GM12874 (cell line): ENCODE results near the gene ULBP3.

Experiments
- CTCF ChIP-seq: IDR thresholded peaks from 2 replicates; pipeline ENCODE4 v1.5.1; 2011; ENCODE audit warnings: low read depth, mild to moderate bottlenecking, control low read depth, low read length, moderate library complexity; ENCODE audit not compliant: insufficient read depth

Gene ULBP3

GRCh38 chr6:150068720-150069648 lies at the start of gene ULBP3:
ULBP3 (minus strand) TSS chr6:150069121; CDS start chr6:150069066, 55 bp downstream.
- TF ChIP-seq CTCF = peak; percentile 73

GRCh38 chr6:150118627-150119026 lies 49.7 kb upstream of the ULBP3 start:
- no peak for TF ChIP-seq CTCF

GRCh38 chr6:150118203-150118602 lies 49.3 kb upstream of the ULBP3 start:
- TF ChIP-seq CTCF = no peak

GRCh38 chr6:150116200-150116800 lies 47.4 kb upstream of the ULBP3 start:
- TF ChIP-seq CTCF = no peak

GRCh38 chr6:150115769-150116168 lies 46.8 kb upstream of the ULBP3 start:
- no peak for TF ChIP-seq CTCF

GRCh38 chr6:150112233-150112632 lies 43.3 kb upstream of the ULBP3 start:
- TF ChIP-seq CTCF = no peak

- no peak for TF ChIP-seq CTCF
These were observed 33.9 kb upstream of the ULBP3 start for GRCh38 chr6:150102750-150103270.
